HepG2 (cell line): ENCODE measurements around the gene MBD3. TPM values are rescaled to one million over a fixed set of nuclear protein-coding genes. Genes with fewer than 3 reads are reported as not detected.
A peak's percentile ranks its signal among the peaks of the same experiment; 100 is the strongest.

Experiments
- AFF4 ChIP-seq: sonication (generic); formaldehyde crosslinking; IDR thresholded peaks from 2 replicates; pipeline ENCODE4 v1.4.0; 2020; ENCODE audit warnings: missing genetic modification reagents
- CC2D1A ChIP-seq: sonication (generic); formaldehyde crosslinking; IDR thresholded peaks from 2 replicates; pipeline ENCODE4 v1.8.1; 2023; ENCODE audit warnings: mild to moderate bottlenecking, missing genetic modification reagents
- CENPT ChIP-seq: sonication (generic); formaldehyde crosslinking; IDR thresholded peaks from 2 replicates; pipeline ENCODE4 v1.8.0; 2022; ENCODE audit warnings: low read depth, mild to moderate bottlenecking, moderate library complexity, missing genetic modification reagents
- GLMP ChIP-seq: sonication (generic); formaldehyde crosslinking; IDR thresholded peaks from 2 replicates; pipeline ENCODE4 v1.9.0; 2021; ENCODE audit warnings: missing genetic modification reagents, mild to moderate bottlenecking, borderline replicate concordance
- NFATC3 ChIP-seq: sonication (generic); formaldehyde crosslinking; IDR thresholded peaks from 2 replicates; pipeline ENCODE4 v1.5.1; 2020; ENCODE audit warnings: mild to moderate bottlenecking, missing genetic modification reagents
- NKX3-1 ChIP-seq: sonication (generic); formaldehyde crosslinking; IDR thresholded peaks from 2 replicates; pipeline ENCODE4 v1.5.0; 2020; ENCODE audit warnings: missing genetic modification reagents
- PHF20 ChIP-seq: sonication (generic); formaldehyde crosslinking; IDR thresholded peaks from 2 replicates; pipeline ENCODE4 v1.5.0; 2020; ENCODE audit warnings: mild to moderate bottlenecking, missing genetic modification reagents
- RBAK ChIP-seq: sonication (generic); formaldehyde crosslinking; IDR thresholded peaks from 2 replicates; pipeline ENCODE4 v1.5.1; 2020; ENCODE audit warnings: mild to moderate bottlenecking, missing genetic modification reagents
- RFX1 ChIP-seq: fragments of 450-650 bp; IDR thresholded peaks from 2 replicates; pipeline ENCODE4 v1.6.1; 2017
- SAFB2 ChIP-seq: sonication (generic); formaldehyde crosslinking; IDR thresholded peaks from 2 replicates; pipeline ENCODE4 v1.5.1; 2020; ENCODE audit warnings: missing genetic modification reagents, low read depth, mild to moderate bottlenecking, borderline replicate concordance
- SATB2 ChIP-seq: sonication (generic); formaldehyde crosslinking; IDR thresholded peaks from 2 replicates; pipeline ENCODE4 v1.5.0; 2020; ENCODE audit warnings: missing genetic modification reagents
- ZBTB7A ChIP-seq: sonication (generic); formaldehyde crosslinking; IDR thresholded peaks from 2 replicates; pipeline ENCODE4 v1.8.0; 2022; ENCODE audit warnings: mild to moderate bottlenecking, missing genetic modification reagents
- ZBTB8A ChIP-seq: sonication (generic); formaldehyde crosslinking; IDR thresholded peaks from 2 replicates; pipeline ENCODE4 v1.4.0; 2020; ENCODE audit warnings: mild to moderate bottlenecking, low read depth, missing genetic modification reagents, borderline replicate concordance
- ZHX1 ChIP-seq: sonication (generic); formaldehyde crosslinking; IDR thresholded peaks from 2 replicates; pipeline ENCODE4 v1.8.1; 2022; ENCODE audit warnings: low read depth, mild to moderate bottlenecking, missing genetic modification reagents
- ZKSCAN5 ChIP-seq: sonication (generic); formaldehyde crosslinking; IDR thresholded peaks from 2 replicates; pipeline ENCODE4 v1.5.1; 2020; ENCODE audit warnings: mild to moderate bottlenecking, missing genetic modification reagents
- ZKSCAN8 ChIP-seq: IDR thresholded peaks from 2 replicates; pipeline ENCODE4 v1.6.1; 2016; ENCODE audit warnings: borderline replicate concordance, missing genetic modification reagents, missing compliant biosample characterization
- ZNF282 ChIP-seq: fragments of 450-650 bp; IDR thresholded peaks from 2 replicates; pipeline ENCODE4 v1.6.1; 2018; ENCODE audit not compliant: partially characterized antibody
- ZNF337 ChIP-seq: sonication (generic); formaldehyde crosslinking; IDR thresholded peaks from 2 replicates; pipeline ENCODE4 v1.5.1; 2020; ENCODE audit warnings: missing genetic modification reagents, low read depth, mild to moderate bottlenecking, borderline replicate concordance
- ZNF496 ChIP-seq: sonication (generic); formaldehyde crosslinking; IDR thresholded peaks from 2 replicates; pipeline ENCODE4 v1.8.1; 2023; ENCODE audit warnings: mild to moderate bottlenecking, moderate library complexity, missing genetic modification reagents; ENCODE audit not compliant: insufficient replicate concordance
- ZNF772 ChIP-seq: sonication (generic); formaldehyde crosslinking; IDR thresholded peaks from 2 replicates; pipeline ENCODE4 v1.5.0; 2020; ENCODE audit warnings: mild to moderate bottlenecking, missing genetic modification reagents
- ZNF850 ChIP-seq: sonication (generic); formaldehyde crosslinking; conservative IDR thresholded peaks from 2 replicates; pipeline ENCODE4 v1.9.0; 2021; ENCODE audit warnings: mild to moderate bottlenecking, missing genetic modification reagents
- polyA plus RNA-seq, 8 experiments: library from polyadenylated mRNA; depleted of rRNA in 3 of 8; stranded (reverse) in 7 of 8; unstranded in 1 of 8; fragments of >200 nt; fragmentation: Illumina TruSeq in 4 of 8; extraction: Trizol in 4 of 8; gene quantifications; 2 replicates each; pipeline versions ENCODE4 v1.2.1 to v1.2.3, GENCODE V29; 2011 to 2016; ENCODE audit warnings: low read depth in 4 of 8, missing spikeins in 1 of 8, mixed read lengths in 1 of 8; ENCODE audit not compliant: insufficient read depth in 1 of 8
- total RNA-seq, 5 experiments: library from RNA; depleted of rRNA; stranded (reverse); fragments of >200 nt; fragmentation: Illumina TruSeq; extraction: Trizol; gene quantifications; 2 replicates each; pipeline ENCODE4 v1.2.3, GENCODE V29; 2016; ENCODE audit warnings: low read depth in 1 of 5

Gene MBD3
- total and polyA plus RNA-seq, 2 of the 13 experiments (the other 11 are each of a cell fraction or from before 2014, with no cell fraction given), result 21.2 to 76.9 TPM

GRCh38 chr19:1605236-1606137 is 12.8 kb upstream of the MBD3 start, which contains the start of gene UQCR11 (continued):
- TF ChIP-seq ZBTB8A (no peak), SAFB2 (peak; percentile 28; the same call in 1 of the 2 replicates), CC2D1A (CRISPR knock-in tag) (no peak), ZNF496 (no peak), GLMP (CRISPR knock-in tag) (no peak), ZNF772 (CRISPR knock-in tag) (peak; percentile 65; the same call in 1 of the 2 replicates), SATB2 (CRISPR knock-in tag) (no peak), NFATC3 (no peak), ZBTB7A (CRISPR knock-in tag) (no peak), ZHX1 (CRISPR knock-in tag) (no peak; the same call in 1 of the 2 replicates), ZNF337 (peak; percentile 76; the same call in 1 of the 2 replicates), ZKSCAN5 (no peak), ZNF850 (0 out of 2 replicates have a peak, but pooled peaks have one; percentile 21), CENPT (CRISPR knock-in tag) (no peak; the same call in 1 of the 2 replicates), ZKSCAN8 (CRISPR knock-in tag) (no peak), ZNF282 (no peak), RFX1 (peak; percentile 58; the same call in 1 of the 2 replicates), AFF4 (CRISPR knock-in tag) (no peak), RBAK (no peak), NKX3-1 (CRISPR knock-in tag) (0 out of 2 replicates have a peak, but pooled peaks have one; percentile 30), PHF20 (peak; percentile 63)
